SU-DHL-6 (cell line): ENCODE measurements around the gene SIGLEC8.
A peak's percentile ranks its signal among the peaks of the same experiment; 100 is the strongest.

Experiments used
- CTCF ChIP-seq: fragments of 200-600 bp; sonication (generic); IDR thresholded peaks from one replicate; pipeline ENCODE4 v1.5.1; 2017; ENCODE audit warnings: antibody characterized with exemption, mild to moderate bottlenecking, low read length, moderate library complexity; ENCODE audit not compliant: insufficient read depth, poor library complexity, severe bottlenecking
- EZH2phosphoT487 ChIP-seq: fragments of 200-600 bp; sonication (generic), shearing (Covaris generic); conservative IDR thresholded peaks from 2 replicates; pipeline ENCODE4 v1.6.1; 2018; ENCODE audit warnings: mild to moderate bottlenecking, antibody characterized with exemption, low read length, moderate library complexity, mixed read lengths

- TF ChIP-seq CTCF (peak; percentile 75), EZH2phosphoT487 (no peak)
These were observed 14.9 kb upstream of the SIGLEC8 start for GRCh38 chr19:51473009-51473707.
